Measurements from ENCODE around the gene VWF. TPM values are rescaled to one million over a fixed set of nuclear protein-coding genes. Genes with fewer than 3 reads are reported as not detected.

Gene VWF
- total RNA-seq, 1 donor from 2014 or later, result 468 TPM

DNA sequence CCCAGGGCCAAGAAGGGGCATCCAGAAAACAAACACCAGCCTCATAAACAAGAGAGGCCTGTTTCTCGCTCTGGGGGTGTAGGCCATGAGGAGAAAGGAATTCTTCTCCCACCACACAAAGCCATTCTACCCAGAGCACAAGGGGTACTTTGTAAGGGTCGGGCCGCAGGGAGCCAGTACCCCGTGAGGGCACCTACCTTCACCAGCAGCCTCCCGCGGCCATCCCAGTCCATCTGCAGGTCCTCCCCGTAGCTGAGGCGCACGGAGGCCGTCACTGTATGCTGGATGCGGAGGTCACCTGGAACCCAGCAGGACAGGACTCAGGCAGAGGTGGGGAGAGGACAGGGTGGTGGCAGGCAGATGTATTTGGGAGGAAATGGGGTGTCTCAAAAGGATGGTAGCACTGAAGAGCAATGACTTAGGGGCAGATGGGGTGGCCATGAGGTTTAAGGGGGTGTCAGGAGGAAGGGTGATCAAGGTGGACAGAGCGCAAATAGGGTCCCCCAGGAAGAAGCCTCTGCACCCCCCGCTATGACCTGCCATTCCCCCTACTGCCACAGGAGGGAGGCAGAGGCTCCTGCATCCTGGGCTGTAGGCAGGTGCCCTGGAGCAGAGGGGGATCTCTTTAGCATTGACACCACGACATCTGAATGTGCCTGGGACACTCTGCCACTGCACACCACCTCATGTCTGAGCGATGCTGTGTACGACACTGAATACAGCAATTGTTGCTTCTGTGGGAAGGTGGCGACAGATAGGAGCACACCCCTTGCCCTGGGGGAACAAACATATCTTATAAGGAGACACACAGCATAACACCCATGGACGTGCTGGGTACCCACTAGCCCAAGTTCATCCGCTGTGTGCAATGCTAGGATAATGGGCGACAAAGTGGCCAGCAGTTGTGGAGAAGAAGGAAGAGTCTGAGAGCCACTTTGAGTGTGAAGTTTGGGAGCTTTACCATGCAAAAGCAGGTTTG lies 61.4 kb downstream of the VWF start:
- H3K27ac ChIP-seq, result peak overlapping the region; percentile 13
- peaks cover 27% of the 10 kb centered on the region for H3K36me3 ChIP-seq
- H3K4me1 ChIP-seq, result peaks cover 39% of the 10 kb centered on the region
- DNase-seq (peak; percentile 63), ATAC-seq (peak; percentile 80 to 82)
- intact Hi-C loops (cut with DNase I), result loop anchor here (10.0 kb wide), 1 partner anchor 222 kb away; no protein-coding TSS in a partner anchor
- no peaks in the 10 kb centered on the region for H3K9me3 ChIP-seq
- no peak overlapping the region for H3K4me3 ChIP-seq
- no peaks in the 10 kb centered on the region for H3K27me3 ChIP-seq (ENCODE audit: low read depth)
- TF ChIP-seq, protein P1, sequence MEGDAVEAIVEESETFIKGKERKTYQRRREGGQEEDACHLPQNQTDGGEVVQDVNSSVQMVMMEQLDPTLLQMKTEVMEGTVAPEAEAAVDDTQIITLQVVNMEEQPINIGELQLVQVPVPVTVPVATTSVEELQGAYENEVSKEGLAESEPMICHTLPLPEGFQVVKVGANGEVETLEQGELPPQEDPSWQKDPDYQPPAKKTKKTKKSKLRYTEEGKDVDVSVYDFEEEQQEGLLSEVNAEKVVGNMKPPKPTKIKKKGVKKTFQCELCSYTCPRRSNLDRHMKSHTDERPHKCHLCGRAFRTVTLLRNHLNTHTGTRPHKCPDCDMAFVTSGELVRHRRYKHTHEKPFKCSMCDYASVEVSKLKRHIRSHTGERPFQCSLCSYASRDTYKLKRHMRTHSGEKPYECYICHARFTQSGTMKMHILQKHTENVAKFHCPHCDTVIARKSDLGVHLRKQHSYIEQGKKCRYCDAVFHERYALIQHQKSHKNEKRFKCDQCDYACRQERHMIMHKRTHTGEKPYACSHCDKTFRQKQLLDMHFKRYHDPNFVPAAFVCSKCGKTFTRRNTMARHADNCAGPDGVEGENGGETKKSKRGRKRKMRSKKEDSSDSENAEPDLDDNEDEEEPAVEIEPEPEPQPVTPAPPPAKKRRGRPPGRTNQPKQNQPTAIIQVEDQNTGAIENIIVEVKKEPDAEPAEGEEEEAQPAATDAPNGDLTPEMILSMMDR (IDR thresholded peaks at IDR 0.05), result peak; percentile 89

- Histone ChIP-seq H3K4me1 (peaks cover 39% of the 10 kb centered on the region), H3K4me3 (no peak overlapping the region), H3K27me3 (ENCODE audit: low read depth) (peaks cover 5% of the 10 kb centered on the region), H3K36me3 (peaks cover 32% of the 10 kb centered on the region), H3K9me3 (no peaks in the 10 kb centered on the region), H3K27ac (peak overlapping the region; percentile 13)
- ATAC-seq (no peak), DNase-seq (no peak)
- intact Hi-C loops (cut with DNase I), result loop anchor here (10.0 kb wide), 1 partner anchor 222 kb away; no protein-coding TSS in a partner anchor
- TF ChIP-seq, protein P1 (IDR thresholded peaks at IDR 0.05), result no peak
Measured at GRCh38 chr12:6062395-6062756, 62.1 kb downstream of the VWF start.

GRCh38 chr12:6061660-6062059 lies 62.8 kb downstream of the VWF start:
- peaks cover 32% of the 10 kb centered on the region for H3K36me3 ChIP-seq
- no peaks in the 10 kb centered on the region for H3K9me3 ChIP-seq
- TF ChIP-seq, protein P1 (IDR thresholded peaks at IDR 0.05), result no peak
- H3K27ac ChIP-seq, result no peak overlapping the region
- intact Hi-C loops (cut with DNase I), result loop anchor here (10.0 kb wide), 1 partner anchor 223 kb away; no protein-coding TSS in a partner anchor
- peaks cover 6% of the 10 kb centered on the region for H3K27me3 ChIP-seq (ENCODE audit: low read depth)
- ATAC-seq (no peak), DNase-seq (no peak)
- H3K4me3 ChIP-seq, result no peak overlapping the region
- peaks cover 43% of the 10 kb centered on the region for H3K4me1 ChIP-seq

DNA sequence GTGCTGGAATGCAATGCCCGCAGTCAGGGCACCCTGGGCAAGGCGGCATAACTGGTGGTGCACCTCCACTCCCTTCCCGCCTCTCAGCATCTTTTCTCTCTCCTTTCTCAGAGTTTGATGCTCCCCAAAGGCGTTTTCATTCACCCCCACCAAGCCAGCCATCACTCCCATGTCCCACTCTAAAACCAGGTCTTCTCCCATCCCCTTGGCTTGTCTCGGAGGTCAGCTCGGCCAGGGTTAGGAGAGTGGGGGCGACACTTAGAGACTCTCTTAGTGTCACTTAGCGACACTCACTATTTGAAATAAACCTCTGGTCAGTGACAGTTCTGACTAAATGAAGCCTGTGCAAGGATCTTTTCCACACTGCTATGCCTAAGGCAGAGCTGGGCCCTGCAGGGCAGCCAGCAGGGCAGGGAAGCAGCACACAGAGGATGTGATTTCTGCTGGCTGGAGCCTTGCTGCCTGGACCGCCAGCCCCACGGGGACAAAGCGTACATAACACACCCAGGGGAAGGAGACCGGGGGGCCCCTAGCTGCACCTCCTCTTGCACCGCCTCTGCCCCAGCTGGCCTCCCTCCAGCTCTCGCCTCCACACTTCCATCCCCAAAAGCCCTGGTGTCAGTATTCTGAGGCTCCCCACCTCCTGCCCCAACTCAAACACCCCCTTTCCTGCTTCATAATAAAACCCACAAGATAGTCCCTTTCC lies 64.5 kb downstream of the VWF start:
- peaks cover 33% of the 10 kb centered on the region for H3K36me3 ChIP-seq
- H3K27ac ChIP-seq, result no peak overlapping the region

DNA sequence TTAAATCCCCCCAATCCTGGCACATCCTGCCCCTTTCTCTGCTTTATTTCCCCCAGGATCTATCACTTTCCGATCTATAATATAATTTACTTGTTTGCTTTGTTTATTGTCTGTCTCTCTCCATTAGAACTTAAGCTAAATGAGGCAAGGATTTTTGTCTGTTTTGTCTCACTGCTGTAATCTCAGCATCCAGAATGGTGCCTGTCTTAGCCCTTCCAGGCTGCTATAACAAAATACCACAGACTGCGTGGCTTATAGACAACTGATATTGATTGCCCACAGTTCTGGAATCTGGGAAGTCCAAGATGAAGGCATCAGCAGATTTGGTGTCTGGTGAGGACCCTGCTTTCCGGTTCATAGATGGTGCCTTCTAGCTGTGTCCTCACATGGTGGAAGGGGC lies 65.2 kb downstream of the VWF start:
- H3K4me1 ChIP-seq, result peaks cover 30% of the 10 kb centered on the region
- H3K27me3 ChIP-seq (ENCODE audit: low read depth), result peaks cover 6% of the 10 kb centered on the region
- H3K4me3 ChIP-seq, result no peak overlapping the region
- H3K27ac ChIP-seq, result no peak overlapping the region
- TF ChIP-seq, protein P1 (IDR thresholded peaks at IDR 0.05), result no peak
- ATAC-seq, result no peak
- no peak for DNase-seq
- H3K36me3 ChIP-seq, result peaks cover 32% of the 10 kb centered on the region
- H3K9me3 ChIP-seq, result no peaks in the 10 kb centered on the region
- intact Hi-C loops (cut with DNase I), result no loop called here

More for the DNA sequence above, 64.5 kb downstream of the VWF start:
- ATAC-seq (no peak), DNase-seq (no peak)
- TF ChIP-seq, protein P1 (IDR thresholded peaks at IDR 0.05), result no peak
- peaks cover 6% of the 10 kb centered on the region for H3K27me3 ChIP-seq (ENCODE audit: low read depth)
- H3K4me3 ChIP-seq, result no peak overlapping the region
- peaks cover 35% of the 10 kb centered on the region for H3K4me1 ChIP-seq
- intact Hi-C loops (cut with DNase I), result loop anchor here (10.0 kb wide), 1 partner anchor 225 kb away; no protein-coding TSS in a partner anchor
- no peaks in the 10 kb centered on the region for H3K9me3 ChIP-seq

Measured in lower lobe of right lung (tissue), 2 donors.